ENCODE results near the gene ZBTB45.
A peak's percentile ranks its signal among the peaks of the same experiment; 100 is the strongest.

The ZBTB45 gene

GRCh38 chr19:58516246-58516836 lies 3.3 kb downstream of the ZBTB45 start:
- Histone ChIP-seq H3K36me3 (ENCODE audit: insufficient read depth, low read length) (no peaks in the 10 kb centered on the region), H2AFZ (ENCODE audit: low read length) (no peak overlapping the region), H3K9ac (ENCODE audit: low read depth, low read length, poor library complexity, severe bottlenecking) (peak overlapping the region; percentile 23), H3K4me3 (ENCODE audit: low read length, poor library complexity, severe bottlenecking) (no peak overlapping the region), H3K27me3 (ENCODE audit: insufficient read depth, low read length, poor library complexity, severe bottlenecking) (no peaks in the 10 kb centered on the region), H3K4me2 (ENCODE audit: low read depth, low read length, poor library complexity, severe bottlenecking) (peak overlapping the region; percentile 100), H3K9me2 (replicated peaks; ENCODE audit: low read depth, low read length) (no peaks in the 10 kb centered on the region), H4K20me1 (ENCODE audit: insufficient read depth, low read length, poor library complexity, severe bottlenecking) (no peaks in the 10 kb centered on the region), H3K4me1 (ENCODE audit: insufficient read depth, low read length, poor library complexity, severe bottlenecking) (peaks cover 35% of the 10 kb centered on the region), H3K79me2 (ENCODE audit: insufficient read depth, low read length) (peaks cover 45% of the 10 kb centered on the region), H3F3A (ENCODE audit: low read depth) (no peaks in the 10 kb centered on the region), H3K9me3 (ENCODE audit: insufficient read depth, low read depth, low read length) (no peaks in the 10 kb centered on the region)
- no peak for TF ChIP-seq EZH2phosphoT487 (IDR thresholded peaks at IDR 0.05; ENCODE audit: borderline replicate concordance)
- TF ChIP-seq CTCF (conservative IDR thresholded peaks at IDR 0.05; ENCODE audit: low read length) = no peak

- H3K27me3 ChIP-seq (ENCODE audit: insufficient read depth, low read length, poor library complexity, severe bottlenecking) = no peaks in the 10 kb centered on the region
- H4K20me1 ChIP-seq (ENCODE audit: insufficient read depth, low read length, poor library complexity, severe bottlenecking) = no peaks in the 10 kb centered on the region
- no peak overlapping the region for H2AFZ ChIP-seq (ENCODE audit: low read length)
- peak overlapping the region; percentile 23 for H3K9ac ChIP-seq (ENCODE audit: low read depth, low read length, poor library complexity, severe bottlenecking)
- H3K36me3 ChIP-seq (ENCODE audit: insufficient read depth, low read length) = no peaks in the 10 kb centered on the region
- H3K4me3 ChIP-seq (ENCODE audit: low read length, poor library complexity, severe bottlenecking) = peak overlapping the region; percentile 23
- H3K79me2 ChIP-seq (ENCODE audit: insufficient read depth, low read length) = peaks cover 45% of the 10 kb centered on the region
- H3K4me2 ChIP-seq (ENCODE audit: low read depth, low read length, poor library complexity, severe bottlenecking) = peak overlapping the region; percentile 100
- H3F3A ChIP-seq (ENCODE audit: low read depth) = no peaks in the 10 kb centered on the region
- H3K9me2 ChIP-seq (replicated peaks; ENCODE audit: low read depth, low read length) = no peaks in the 10 kb centered on the region
- H3K9me3 ChIP-seq (ENCODE audit: insufficient read depth, low read depth, low read length) = no peaks in the 10 kb centered on the region
- peaks cover 31% of the 10 kb centered on the region for H3K4me1 ChIP-seq (ENCODE audit: insufficient read depth, low read length, poor library complexity, severe bottlenecking)
- TF ChIP-seq EZH2phosphoT487 (IDR thresholded peaks at IDR 0.05; ENCODE audit: borderline replicate concordance) (no peak), CTCF (conservative IDR thresholded peaks at IDR 0.05; ENCODE audit: low read length) (no peak)
Observed at GRCh38 chr19:58515259-58515658, 4.4 kb downstream of the ZBTB45 start.

- Histone ChIP-seq H3K4me2 (ENCODE audit: low read depth, low read length, poor library complexity, severe bottlenecking) (peak overlapping the region; percentile 100), H3K36me3 (ENCODE audit: insufficient read depth, low read length) (no peaks in the 10 kb centered on the region), H3K27me3 (ENCODE audit: insufficient read depth, low read length, poor library complexity, severe bottlenecking) (no peaks in the 10 kb centered on the region), H2AFZ (ENCODE audit: low read length) (no peak overlapping the region), H3K9me3 (ENCODE audit: insufficient read depth, low read depth, low read length) (no peaks in the 10 kb centered on the region), H3K9ac (ENCODE audit: low read depth, low read length, poor library complexity, severe bottlenecking) (peak overlapping the region; percentile 94), H3K4me1 (ENCODE audit: insufficient read depth, low read length, poor library complexity, severe bottlenecking) (peaks cover 29% of the 10 kb centered on the region), H4K20me1 (ENCODE audit: insufficient read depth, low read length, poor library complexity, severe bottlenecking) (no peaks in the 10 kb centered on the region), H3K9me2 (replicated peaks; ENCODE audit: low read depth, low read length) (no peaks in the 10 kb centered on the region), H3K79me2 (ENCODE audit: insufficient read depth, low read length) (peaks cover 45% of the 10 kb centered on the region), H3K4me3 (ENCODE audit: low read length, poor library complexity, severe bottlenecking) (peak overlapping the region; percentile 94), H3F3A (ENCODE audit: low read depth) (no peaks in the 10 kb centered on the region)
- TF ChIP-seq CTCF (conservative IDR thresholded peaks at IDR 0.05; ENCODE audit: low read length) = no peak
- TF ChIP-seq EZH2phosphoT487 (IDR thresholded peaks at IDR 0.05; ENCODE audit: borderline replicate concordance) = no peak
Observed at GRCh38 chr19:58514564-58515022, 5.0 kb downstream of the ZBTB45 start.
